ENCODE data around the gene ADAMTS19.

Gene ADAMTS19

DNA sequence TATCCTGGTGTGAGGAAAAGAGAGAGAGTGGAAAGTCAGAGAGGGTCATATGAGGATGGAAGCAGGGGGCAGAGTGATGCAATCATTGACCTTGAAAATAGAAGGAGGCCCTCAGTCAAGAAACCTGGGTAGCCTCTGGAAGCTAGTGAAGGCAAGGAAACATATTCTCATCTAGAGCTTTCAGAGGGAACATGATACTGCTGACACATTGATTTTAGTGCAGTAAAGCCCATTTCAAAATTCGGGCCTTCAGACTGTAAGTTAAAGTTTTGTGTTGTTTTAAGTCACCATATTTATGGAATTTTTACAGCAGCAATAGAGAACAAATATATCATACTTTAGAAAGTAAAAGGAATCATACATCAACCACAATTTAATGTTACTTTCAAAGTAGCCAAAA lies 87.0 kb downstream of the ADAMTS19 start:
- no peak for TF ChIP-seq SIN3A (IDR thresholded peaks at IDR 0.05; ENCODE audit: borderline replicate concordance, insufficient read depth, low read length)
- no peak for TF ChIP-seq FOXP2 (optimal IDR thresholded peaks at IDR 0.05; ENCODE audit: borderline replicate concordance, extremely low read depth, extremely low read length, insufficient read depth)
- TF ChIP-seq, protein P1, sequence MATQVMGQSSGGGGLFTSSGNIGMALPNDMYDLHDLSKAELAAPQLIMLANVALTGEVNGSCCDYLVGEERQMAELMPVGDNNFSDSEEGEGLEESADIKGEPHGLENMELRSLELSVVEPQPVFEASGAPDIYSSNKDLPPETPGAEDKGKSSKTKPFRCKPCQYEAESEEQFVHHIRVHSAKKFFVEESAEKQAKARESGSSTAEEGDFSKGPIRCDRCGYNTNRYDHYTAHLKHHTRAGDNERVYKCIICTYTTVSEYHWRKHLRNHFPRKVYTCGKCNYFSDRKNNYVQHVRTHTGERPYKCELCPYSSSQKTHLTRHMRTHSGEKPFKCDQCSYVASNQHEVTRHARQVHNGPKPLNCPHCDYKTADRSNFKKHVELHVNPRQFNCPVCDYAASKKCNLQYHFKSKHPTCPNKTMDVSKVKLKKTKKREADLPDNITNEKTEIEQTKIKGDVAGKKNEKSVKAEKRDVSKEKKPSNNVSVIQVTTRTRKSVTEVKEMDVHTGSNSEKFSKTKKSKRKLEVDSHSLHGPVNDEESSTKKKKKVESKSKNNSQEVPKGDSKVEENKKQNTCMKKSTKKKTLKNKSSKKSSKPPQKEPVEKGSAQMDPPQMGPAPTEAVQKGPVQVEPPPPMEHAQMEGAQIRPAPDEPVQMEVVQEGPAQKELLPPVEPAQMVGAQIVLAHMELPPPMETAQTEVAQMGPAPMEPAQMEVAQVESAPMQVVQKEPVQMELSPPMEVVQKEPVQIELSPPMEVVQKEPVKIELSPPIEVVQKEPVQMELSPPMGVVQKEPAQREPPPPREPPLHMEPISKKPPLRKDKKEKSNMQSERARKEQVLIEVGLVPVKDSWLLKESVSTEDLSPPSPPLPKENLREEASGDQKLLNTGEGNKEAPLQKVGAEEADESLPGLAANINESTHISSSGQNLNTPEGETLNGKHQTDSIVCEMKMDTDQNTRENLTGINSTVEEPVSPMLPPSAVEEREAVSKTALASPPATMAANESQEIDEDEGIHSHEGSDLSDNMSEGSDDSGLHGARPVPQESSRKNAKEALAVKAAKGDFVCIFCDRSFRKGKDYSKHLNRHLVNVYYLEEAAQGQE (IDR thresholded peaks at IDR 0.05; ENCODE audit: insufficient read depth in 1 of 2, low read depth in 2 of 2, low read length in 2 of 2) = no peak
- no peak for TF ChIP-seq TAF1 (IDR thresholded peaks at IDR 0.05; ENCODE audit: borderline replicate concordance, insufficient read depth, low read length)
- no peak for TF ChIP-seq POLR2AphosphoS5 (IDR thresholded peaks at IDR 0.05; ENCODE audit: low read depth, low read length)

DNA sequence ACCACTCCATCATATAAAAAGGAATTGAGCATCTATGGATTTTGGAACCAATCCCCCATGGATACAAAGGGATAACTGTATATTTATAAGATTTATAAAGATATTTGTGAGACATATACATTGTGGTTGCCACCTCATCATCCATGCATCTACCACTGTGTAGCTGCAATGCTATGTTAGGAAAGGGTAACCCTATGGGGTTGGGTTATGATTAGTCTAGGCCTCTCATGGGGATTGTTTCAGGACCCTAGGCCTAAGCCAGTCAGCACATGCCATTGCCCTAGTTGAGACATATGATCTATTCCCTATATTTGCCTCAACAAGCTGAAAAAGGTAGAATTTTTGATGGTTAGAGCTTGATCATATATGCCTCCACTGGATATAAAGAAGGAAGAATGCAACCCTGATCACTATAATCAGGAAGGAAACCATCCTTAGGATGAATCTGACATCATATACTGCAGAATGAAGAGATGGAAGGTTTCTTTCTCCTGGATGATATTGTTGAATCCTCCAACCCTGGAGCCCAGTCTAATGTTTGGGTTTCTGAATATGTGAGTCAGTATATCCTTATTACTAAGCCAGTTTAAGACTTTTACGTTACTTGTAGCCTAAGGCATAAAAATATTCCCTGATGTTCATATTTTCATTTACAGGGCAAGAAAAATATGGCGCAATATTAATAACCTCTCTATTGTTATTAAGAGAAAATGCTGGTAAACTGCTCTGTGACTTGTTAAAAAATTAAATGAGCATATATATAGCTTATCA lies 94.2 kb downstream of the ADAMTS19 start:
- TF ChIP-seq, protein P1 (IDR thresholded peaks at IDR 0.05; ENCODE audit: insufficient read depth in 1 of 2, low read depth in 2 of 2, low read length in 2 of 2) = no peak
- TF ChIP-seq SIN3A (IDR thresholded peaks at IDR 0.05; ENCODE audit: borderline replicate concordance, insufficient read depth, low read length) (no peak), TAF1 (IDR thresholded peaks at IDR 0.05; ENCODE audit: borderline replicate concordance, insufficient read depth, low read length) (no peak), FOXP2 (optimal IDR thresholded peaks at IDR 0.05; ENCODE audit: borderline replicate concordance, extremely low read depth, extremely low read length, insufficient read depth) (no peak), POLR2AphosphoS5 (IDR thresholded peaks at IDR 0.05; ENCODE audit: low read depth, low read length) (no peak)

DNA sequence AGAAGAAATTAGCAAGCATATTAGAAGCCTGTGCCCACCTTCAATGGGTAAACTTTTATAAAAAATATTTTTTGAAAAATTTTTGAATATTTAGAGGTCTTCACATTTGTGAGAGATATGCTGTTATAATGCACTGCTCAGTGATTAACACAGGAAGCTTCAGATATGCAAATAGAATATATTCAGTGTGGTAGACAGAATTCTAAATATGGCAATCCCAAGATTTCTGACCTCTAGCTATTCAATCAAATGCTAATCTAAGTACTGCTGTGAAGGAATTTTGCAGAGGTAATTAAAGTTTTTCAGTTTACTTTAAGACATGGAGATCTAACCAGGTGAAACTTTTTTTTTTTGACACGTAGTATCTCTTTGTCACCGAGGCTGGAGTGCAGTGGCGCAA lies 103.5 kb downstream of the ADAMTS19 start:
- TF ChIP-seq POLR2AphosphoS5 (IDR thresholded peaks at IDR 0.05; ENCODE audit: low read depth, low read length) (no peak), SIN3A (IDR thresholded peaks at IDR 0.05; ENCODE audit: borderline replicate concordance, insufficient read depth, low read length) (no peak), FOXP2 (optimal IDR thresholded peaks at IDR 0.05; ENCODE audit: borderline replicate concordance, extremely low read depth, extremely low read length, insufficient read depth) (no peak), TAF1 (IDR thresholded peaks at IDR 0.05; ENCODE audit: borderline replicate concordance, insufficient read depth, low read length) (no peak)
- TF ChIP-seq, protein P1 (IDR thresholded peaks at IDR 0.05; ENCODE audit: insufficient read depth in 1 of 2, low read depth in 2 of 2, low read length in 2 of 2) = no peak

DNA sequence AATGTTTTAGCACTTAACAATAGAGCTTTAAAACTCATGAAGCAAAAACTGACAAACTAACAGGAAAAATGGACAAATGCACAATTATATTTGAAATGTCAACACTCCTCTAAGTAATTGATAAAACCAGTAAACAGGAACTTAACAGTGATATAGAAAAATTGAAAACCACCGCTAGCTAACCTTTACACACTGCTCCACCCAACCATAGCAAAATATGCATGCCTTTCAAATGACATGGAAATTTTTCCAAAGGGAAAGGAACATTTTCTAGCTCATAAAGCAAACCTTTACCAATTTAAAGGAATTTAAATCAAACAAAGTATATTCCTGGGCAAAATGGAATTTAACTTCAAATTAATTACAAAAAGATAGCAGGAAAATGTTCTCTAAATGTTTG lies 109.2 kb downstream of the ADAMTS19 start:
- TF ChIP-seq SIN3A (IDR thresholded peaks at IDR 0.05; ENCODE audit: borderline replicate concordance, insufficient read depth, low read length) = no peak
- TF ChIP-seq, protein P1 (IDR thresholded peaks at IDR 0.05; ENCODE audit: insufficient read depth in 1 of 2, low read depth in 2 of 2, low read length in 2 of 2) = no peak
- TF ChIP-seq FOXP2 (optimal IDR thresholded peaks at IDR 0.05; ENCODE audit: borderline replicate concordance, extremely low read depth, extremely low read length, insufficient read depth) = no peak
- no peak for TF ChIP-seq POLR2AphosphoS5 (IDR thresholded peaks at IDR 0.05; ENCODE audit: low read depth, low read length)
- no peak for TF ChIP-seq TAF1 (IDR thresholded peaks at IDR 0.05; ENCODE audit: borderline replicate concordance, insufficient read depth, low read length)
